Limb (tissue), 2 donors: ENCODE data around the gene CNTNAP2.

Source experiments
- DNase-seq, 2 donors: peaks; one replicate each; pipeline ENCODE4 v3.0.0-alpha.2; 2016; ENCODE audit errors: extremely low spot score in 2 of 2

Gene CNTNAP2

GRCh38 chr7:148230296-148230695 is 2113.7 kb downstream of the CNTNAP2 start:
- no peak for DNase-seq

- no peak for DNase-seq
These were observed 2114.3 kb downstream of the CNTNAP2 start for GRCh38 chr7:148230883-148231282.

DNA sequence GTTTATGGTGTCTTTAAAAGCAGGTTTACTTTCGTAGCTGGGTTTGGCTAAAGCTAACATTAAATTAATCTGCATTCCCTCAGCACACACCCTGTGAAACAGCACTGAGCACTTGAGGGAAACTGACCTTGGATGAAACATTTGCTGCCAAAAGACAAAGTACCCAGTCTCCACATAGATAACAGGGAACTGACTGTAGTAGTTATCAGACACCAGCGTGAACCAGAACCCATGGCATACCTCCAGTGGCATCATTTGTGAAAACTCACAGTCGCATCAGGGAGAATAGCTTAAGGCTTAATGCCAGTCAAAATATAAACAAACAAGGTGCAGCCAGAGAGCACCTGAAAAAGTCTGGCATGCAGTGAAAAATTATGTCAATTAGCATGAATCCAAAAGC is 2116.2 kb downstream of the CNTNAP2 start:
- no peak for DNase-seq

DNA sequence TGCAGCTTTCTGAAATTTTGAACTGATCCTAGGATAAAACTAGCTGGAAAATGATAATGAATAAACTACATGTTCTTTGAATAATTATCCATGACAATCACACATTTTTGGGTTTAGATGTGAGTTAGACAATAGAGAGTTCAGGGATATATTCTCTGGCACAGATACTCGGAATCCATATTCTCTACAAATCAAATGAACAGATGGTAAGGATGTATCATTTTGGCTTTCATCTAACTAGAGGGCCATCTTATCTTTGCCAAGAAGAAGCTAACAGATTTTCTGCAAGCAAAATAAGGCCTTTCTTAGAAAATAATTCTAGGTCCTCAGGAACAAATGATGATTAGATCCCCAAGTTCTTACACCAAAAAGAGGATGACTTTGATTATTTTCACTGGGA is 2118.1 kb downstream of the CNTNAP2 start:
- no peak for DNase-seq

GRCh38 chr7:148238761-148239325 is 2122.2 kb downstream of the CNTNAP2 start:
- DNase-seq, result no peak

DNA sequence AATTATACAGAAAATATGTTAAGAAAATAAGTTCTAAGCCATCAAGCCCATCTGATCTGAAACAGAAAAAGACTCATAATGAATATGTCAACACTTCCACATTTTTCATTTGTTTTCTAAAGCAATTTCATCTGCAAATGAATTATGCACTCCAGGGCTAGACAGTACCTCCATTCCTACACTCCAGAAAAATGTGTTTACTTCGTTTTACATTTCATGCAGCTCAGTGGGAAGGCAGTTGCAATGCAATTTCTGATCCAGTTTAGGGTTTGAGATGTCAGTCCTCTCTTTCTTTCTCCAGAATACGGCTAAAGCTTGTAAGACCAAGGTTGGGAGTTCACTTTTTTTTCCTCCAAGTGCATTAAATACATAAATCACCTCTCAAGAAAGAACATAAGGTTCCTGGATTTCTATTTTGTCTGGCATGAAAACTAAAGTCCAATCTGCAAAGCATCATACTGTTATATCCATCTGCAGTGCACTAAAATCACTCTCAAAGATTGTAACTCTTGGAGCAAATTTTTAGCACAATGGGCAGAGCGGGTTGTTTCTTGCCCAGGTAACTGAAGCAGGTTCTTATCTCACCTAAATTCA is 2125.2 kb downstream of the CNTNAP2 start:
- DNase-seq, result no peak

DNA sequence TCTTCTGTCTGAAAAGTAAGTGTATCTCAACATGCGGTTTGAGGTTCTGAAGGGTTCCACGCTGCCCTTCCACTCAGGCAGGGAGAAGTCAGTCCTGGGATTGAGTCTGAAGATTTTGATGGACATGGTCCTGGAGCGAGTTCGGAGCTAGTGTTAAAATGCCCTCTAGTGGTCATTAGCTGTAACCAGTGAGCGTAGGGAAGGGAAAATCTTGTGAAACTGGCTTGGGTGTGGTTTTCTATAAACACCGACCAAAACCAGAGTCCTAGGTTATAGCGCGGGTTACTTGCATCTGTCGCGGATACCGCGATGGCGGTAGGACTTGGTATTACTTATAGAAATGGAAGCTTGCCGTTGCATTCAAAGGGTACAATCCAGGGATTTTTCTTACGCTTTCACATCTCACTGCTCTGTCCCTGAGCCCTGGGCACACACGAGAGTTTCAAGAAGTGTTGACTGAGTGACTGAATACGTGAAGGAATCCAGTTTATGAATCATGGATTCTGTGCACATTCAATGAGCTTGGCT is 2125.8 kb downstream of the CNTNAP2 start:
- peak; percentile 41 to 77 for DNase-seq

DNA sequence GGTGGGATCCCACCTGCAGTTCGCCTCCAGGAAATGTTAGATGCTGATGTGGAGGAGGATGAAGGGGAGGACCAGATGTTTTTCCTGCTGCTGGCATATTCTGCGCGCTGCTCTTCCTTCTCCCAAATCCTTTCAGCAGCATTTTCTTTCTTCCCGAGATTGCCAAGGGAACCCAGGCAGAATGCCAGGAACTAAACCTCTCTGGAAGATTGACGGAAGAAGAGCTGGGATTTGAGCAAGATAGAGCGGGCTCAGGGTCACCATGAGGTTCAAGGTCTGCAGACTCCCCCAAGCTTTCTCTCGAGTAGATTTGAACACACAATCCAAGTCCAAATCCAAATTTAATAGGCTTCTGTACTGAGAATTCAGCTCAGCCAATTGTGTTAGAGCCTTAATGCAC is 2128.8 kb downstream of the CNTNAP2 start:
- DNase-seq, result no peak

DNA sequence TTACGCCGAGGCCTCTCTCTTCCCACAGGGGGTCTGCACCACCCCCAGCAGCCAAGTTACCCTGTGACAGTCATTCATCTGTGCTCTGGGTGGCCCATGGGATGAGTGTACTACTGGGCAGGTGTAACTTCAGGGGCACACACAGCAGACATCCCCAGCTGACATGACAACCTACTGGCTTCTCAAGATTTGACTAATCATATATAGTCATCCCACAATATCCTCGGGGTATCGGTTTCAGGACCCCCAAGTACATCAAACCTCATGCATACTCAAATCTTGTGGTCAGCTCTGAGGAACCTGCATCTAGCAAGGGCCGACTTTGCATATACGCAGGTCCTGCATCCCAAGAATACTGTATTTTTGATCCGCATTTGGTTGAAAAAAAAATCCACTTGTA is 2137.0 kb downstream of the CNTNAP2 start:
- DNase-seq, result no peak

DNA sequence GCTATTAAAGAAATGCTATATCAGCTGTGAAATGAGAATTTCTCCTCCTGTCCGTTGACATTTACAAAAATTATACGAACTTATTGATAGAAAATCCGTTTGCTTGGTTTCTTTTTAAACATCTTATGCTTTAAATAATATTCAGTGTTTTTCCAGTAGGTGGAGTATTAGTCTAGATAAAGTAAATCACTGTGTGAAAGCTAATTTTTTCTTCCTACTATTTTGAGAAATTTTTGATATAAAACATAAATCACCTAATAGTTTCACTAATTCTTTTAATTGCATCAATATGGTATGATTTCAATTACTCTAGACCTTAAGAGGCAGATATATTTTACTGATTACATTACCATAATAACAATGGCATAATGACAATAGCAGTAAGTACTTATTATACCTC is 2138.7 kb downstream of the CNTNAP2 start:
- DNase-seq, result no peak

DNA sequence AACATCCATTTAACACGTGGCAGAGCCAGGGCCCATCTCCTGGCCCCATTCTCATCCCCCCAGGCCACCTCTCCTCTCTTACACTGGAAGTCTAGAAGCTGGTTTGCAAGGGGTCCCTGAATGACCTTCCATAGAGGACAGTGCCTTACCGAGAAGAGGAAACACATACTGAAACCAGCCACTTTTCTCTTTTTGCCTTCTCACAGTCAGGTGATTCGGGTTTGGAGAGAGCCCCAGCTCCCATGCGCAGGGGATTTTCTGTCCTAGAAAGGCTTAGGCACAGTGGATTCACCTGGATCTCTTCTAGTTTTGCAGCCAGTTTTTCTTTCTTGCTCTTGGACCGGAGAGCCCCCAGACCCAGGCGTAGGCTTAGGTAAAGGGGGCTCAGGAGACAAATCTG is 2139.8 kb downstream of the CNTNAP2 start:
- DNase-seq, result no peak

DNA sequence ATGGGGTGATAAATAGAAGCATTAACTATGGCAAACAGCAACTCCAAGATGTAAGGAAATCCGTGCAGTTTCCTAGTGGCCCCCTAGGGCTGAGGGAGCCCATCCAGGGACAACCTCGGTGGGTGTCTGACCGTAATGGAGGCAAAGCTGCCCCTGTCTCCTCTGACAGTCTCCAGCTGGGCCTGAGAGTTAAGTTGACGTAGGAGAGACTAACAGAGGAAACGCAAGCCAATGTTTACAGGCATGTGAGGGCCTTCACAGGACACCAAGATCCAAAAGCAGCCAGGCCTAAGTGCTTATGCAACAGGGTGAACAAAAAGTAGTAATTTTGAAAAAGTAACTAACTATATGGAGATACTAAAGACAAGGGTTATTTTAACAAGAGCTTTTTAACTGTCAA is 2144.0 kb downstream of the CNTNAP2 start:
- DNase-seq, result no peak

DNA sequence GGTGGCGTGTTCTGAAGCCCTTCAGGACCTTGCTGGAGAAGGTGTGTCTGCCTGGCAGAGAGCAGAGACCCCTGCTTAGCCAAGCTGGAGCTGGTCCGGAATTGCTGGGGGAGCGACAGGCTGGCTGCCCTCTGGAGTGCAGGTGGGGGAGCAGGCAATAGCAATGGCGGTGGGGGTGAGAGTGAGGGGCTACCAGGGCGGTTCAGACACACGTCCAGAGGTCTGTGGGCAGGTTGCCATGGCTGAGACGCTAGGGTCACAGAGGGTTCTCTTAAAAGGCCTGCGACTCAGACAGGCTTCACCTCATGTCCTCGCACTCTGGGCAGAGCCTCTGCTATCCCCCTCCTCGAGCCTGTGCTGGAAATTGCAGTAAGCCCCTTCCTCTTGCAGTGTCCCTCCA is 2144.9 kb downstream of the CNTNAP2 start:
- DNase-seq, result no peak

- no peak for DNase-seq
These were observed 2145.5 kb downstream of the CNTNAP2 start for GRCh38 chr7:148261996-148262688.

DNA sequence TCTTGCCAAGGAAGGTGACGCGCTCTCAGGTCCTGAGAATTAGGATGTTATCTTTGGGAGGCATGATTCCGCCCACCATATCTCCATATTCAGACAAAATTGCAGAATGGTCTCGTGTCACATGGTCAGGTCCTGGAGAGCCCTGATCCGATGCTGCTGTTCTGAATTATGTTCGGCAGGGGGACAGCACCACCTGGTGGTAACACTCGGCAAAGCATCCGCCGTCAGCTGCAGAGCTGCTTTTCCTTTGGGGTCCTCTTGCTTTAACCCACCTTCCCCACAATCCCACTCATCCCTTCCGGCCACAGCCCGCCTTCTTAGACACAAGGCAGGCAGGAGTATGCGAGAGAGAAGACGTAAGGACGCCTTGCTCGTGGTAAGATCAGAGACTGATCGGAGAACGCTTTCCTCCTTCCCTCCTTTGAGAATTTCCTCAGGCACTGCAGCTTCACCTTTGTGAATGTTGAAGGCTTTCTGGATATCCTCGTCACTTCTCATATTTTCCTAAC is 2146.2 kb downstream of the CNTNAP2 start:
- peak; percentile 75 to 90 for DNase-seq

DNA sequence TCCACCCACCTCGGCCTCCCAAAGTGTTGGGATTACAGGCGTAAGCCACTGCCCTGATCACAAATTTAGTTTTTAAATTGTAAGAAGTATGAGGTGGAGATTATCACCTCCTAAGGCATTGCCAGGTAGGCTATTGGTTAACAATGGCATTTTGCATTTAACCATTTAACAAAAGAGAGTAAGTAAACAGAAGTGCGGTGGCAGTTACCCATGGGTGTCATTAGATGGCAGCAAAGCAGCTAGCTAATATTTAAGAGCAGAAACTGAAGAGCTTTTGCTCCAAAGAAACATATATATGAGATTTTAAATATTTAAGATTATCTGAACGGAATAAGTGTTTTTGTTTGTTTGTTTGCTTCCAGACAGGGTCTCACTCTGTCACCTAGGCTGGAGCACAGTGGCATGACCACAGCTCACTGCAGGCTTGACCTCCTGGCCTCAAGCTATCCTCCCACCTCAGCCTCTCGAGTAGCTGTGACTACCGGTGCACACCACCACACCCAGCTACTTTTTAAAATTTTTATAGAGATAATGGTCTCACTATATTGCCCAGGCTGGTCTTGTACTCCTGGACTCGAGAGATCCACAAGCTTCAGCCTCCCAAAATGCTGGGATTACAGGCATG is 2148.4 kb downstream of the CNTNAP2 start:
- DNase-seq, result peak in 1 of 2 donors; percentile 38

GRCh38 chr7:148265896-148266295 is 2149.3 kb downstream of the CNTNAP2 start:
- no peak for DNase-seq

DNA sequence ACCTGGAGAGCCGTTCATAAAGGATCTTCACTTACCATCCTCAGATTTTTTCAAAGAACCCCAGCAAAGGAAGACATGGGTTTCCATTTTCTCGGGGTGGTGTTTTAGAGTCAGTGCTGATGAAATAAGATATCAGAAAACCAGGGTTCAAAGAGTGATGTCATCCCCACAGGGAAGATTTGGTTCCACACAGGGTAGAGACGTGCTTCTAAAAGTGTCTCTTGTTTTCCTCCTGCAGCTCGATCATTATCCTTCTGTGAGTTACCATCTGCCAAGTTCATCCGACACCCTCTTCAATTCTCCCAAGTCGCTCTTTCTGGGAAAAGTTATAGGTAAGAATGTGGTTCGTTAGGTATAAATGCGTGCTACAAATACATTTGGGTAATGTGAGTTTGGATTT is 2150.2 kb downstream of the CNTNAP2 start:
- no peak for DNase-seq

GRCh38 chr7:148270576-148270975 is 2154.0 kb downstream of the CNTNAP2 start:
- DNase-seq, result no peak

DNA sequence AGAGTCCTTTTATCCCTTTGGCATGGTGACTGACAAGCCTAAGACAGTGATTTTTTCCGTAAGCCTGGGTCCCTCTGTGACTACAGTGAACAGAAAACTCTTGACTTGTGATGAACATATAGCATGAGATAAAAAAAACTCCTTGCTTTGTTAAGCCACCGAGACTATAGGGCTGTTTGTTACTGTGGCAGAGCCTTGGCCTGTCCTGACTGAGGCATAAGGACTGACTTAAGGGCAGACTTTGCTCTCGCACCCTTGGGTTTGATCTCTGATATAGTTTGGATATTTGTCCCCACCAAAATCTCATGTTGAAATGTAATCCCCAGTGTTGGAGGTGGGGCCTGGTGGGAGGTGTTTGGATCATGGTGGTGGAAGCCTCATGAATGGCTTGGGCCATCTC is 2157.5 kb downstream of the CNTNAP2 start:
- no peak for DNase-seq

- no peak for DNase-seq
These were observed 2158.8 kb downstream of the CNTNAP2 start for GRCh38 chr7:148275359-148275890.
